Spinal cord (tissue), 10 donors: Measurements from ENCODE around the gene BCLAF3. TPM values are rescaled to one million over a fixed set of nuclear protein-coding genes. Genes with fewer than 3 reads are reported as not detected.
A peak's percentile ranks its signal among the peaks of the same experiment; 100 is the strongest.

Experiments used
- DNase-seq, 6 donors: peaks; one replicate each; pipeline versions ENCODE4 v3.0.0 to v3.0.0-alpha.2; 2013 to 2015; ENCODE audit warnings: low spot score in 6 of 6, low read depth in 4 of 6
- H3K27ac ChIP-seq: one replicate; pipeline ENCODE4 v1.5.1; 2013; ENCODE audit warnings: low read depth, low read length, control low read depth
- H3K27me3 ChIP-seq: one replicate; pipeline ENCODE4 v1.6.1; 2013; ENCODE audit warnings: low read length; ENCODE audit not compliant: control insufficient read depth, insufficient read depth
- H3K36me3 ChIP-seq: one replicate; pipeline ENCODE4 v1.6.1; 2013; ENCODE audit warnings: low read length; ENCODE audit not compliant: control insufficient read depth, insufficient read depth
- H3K4me1 ChIP-seq: one replicate; pipeline ENCODE4 v1.6.1; 2013; ENCODE audit warnings: low read length; ENCODE audit not compliant: control insufficient read depth, insufficient read depth
- H3K4me3 ChIP-seq: one replicate; pipeline ENCODE4 v1.5.1; 2013; ENCODE audit warnings: low read depth, low read length, control low read depth
- H3K9me3 ChIP-seq: one replicate; pipeline ENCODE4 v1.6.1; 2013; ENCODE audit warnings: low read length; ENCODE audit not compliant: control insufficient read depth, insufficient read depth
- WGBS: methylation state at CpG from one replicate; pipeline ENCODE4 v1.1.5; 2013; ENCODE audit warnings: missing lambda C conversion rate; ENCODE audit not compliant: insufficient coverage; 5-methylcytosine and 5-hydroxymethylcytosine counted together
- long read RNA-seq, 4 donors: transcript quantifications; one replicate each; lab custom pipeline, GENCODE V29; 2026
- polyA plus RNA-seq, 2 donors: library from polyadenylated mRNA; unstranded; fragments of 120-200 nt; gene quantifications; one replicate each; pipeline ENCODE4 v1.2.1, GENCODE V29; 2013; ENCODE audit not compliant: insufficient read length in 2 of 2
- total RNA-seq, 2 donors: library from RNA; depleted of rRNA in 1 of 2; stranded (reverse); fragments of 120-200 nt in 1 of 2; fragments of >200 nt in 1 of 2; gene quantifications; one replicate each; pipeline versions ENCODE4 v1.2.3 to v1.2.4, GENCODE V29; 2013 to 2014
- donor health status: healthy.

The BCLAF3 gene
- 10 to 100 TPM; 13.2 to 22.4 TPM for total RNA-seq
- 10 to 100 TPM; 14.3 to 17.1 TPM for polyA plus RNA-seq
- long read RNA-seq, donor 1, result 0 reads
- long read RNA-seq, donor 2, result 0 reads
- long read RNA-seq, donor 3, result 0 reads
- long read RNA-seq, donor 4, result 0 reads

GRCh38 chrX:19990556-19991349, at the start of gene BCLAF3:
Gene BCLAF3, minus strand, starts transcription at chrX:19991061. Its CDS starts 20,797 bp downstream, at chrX:19970264.
- Histone ChIP-seq H3K9me3 (no peaks in the 10 kb centered on the region), H3K27ac (peak within 1 kb of the TSS; percentile 64), H3K4me3 (peak within 1 kb of the TSS; percentile 52), H3K4me1 (no peaks in the 10 kb centered on the region), H3K36me3 (no peaks in the 10 kb centered on the region), H3K27me3 (peaks cover 5% of the 10 kb centered on the region)
- peak; percentile 38 to 95 (median 76) for DNase-seq
- WGBS, result 15% methylated on average over 81 of the region's 103 CpGs

- Histone ChIP-seq H3K9me3 (no peaks in the 10 kb centered on the region), H3K4me3 (no peak overlapping the region), H3K36me3 (no peaks in the 10 kb centered on the region), H3K27me3 (peaks cover 18% of the 10 kb centered on the region), H3K27ac (no peak overlapping the region), H3K4me1 (no peaks in the 10 kb centered on the region)
- no peak for DNase-seq
- 100% methylated on average over 2 of the region's 3 CpGs for WGBS
Observed at GRCh38 chrX:20038966-20039365, 48.1 kb upstream of the BCLAF3 start.

- H3K4me3 ChIP-seq, result no peak overlapping the region
- DNase-seq, result no peak
- peaks cover 18% of the 10 kb centered on the region for H3K27me3 ChIP-seq
- H3K36me3 ChIP-seq, result no peaks in the 10 kb centered on the region
- H3K27ac ChIP-seq, result no peak overlapping the region
- 81% methylated on average over 3 of the region's 6 CpGs for WGBS
- no peaks in the 10 kb centered on the region for H3K9me3 ChIP-seq
- H3K4me1 ChIP-seq, result no peaks in the 10 kb centered on the region
Observed at GRCh38 chrX:20037186-20037585, 46.3 kb upstream of the BCLAF3 start.

- WGBS, result no CpG with 5 or more reads among the region's 2 CpGs
- Histone ChIP-seq H3K4me3 (no peak overlapping the region), H3K36me3 (no peaks in the 10 kb centered on the region), H3K27ac (no peak overlapping the region), H3K27me3 (peaks cover 28% of the 10 kb centered on the region), H3K9me3 (no peaks in the 10 kb centered on the region), H3K4me1 (no peaks in the 10 kb centered on the region)
- no peak for DNase-seq
Observed at GRCh38 chrX:20032201-20032600, 41.3 kb upstream of the BCLAF3 start.

- Histone ChIP-seq H3K36me3 (no peaks in the 10 kb centered on the region), H3K4me1 (no peaks in the 10 kb centered on the region), H3K27me3 (peaks cover 29% of the 10 kb centered on the region), H3K4me3 (no peak overlapping the region), H3K27ac (no peak overlapping the region), H3K9me3 (no peaks in the 10 kb centered on the region)
- WGBS, result 85% methylated on average over 2 of the region's 2 CpGs
- DNase-seq, result no peak
Observed at GRCh38 chrX:20029728-20030127, 38.9 kb upstream of the BCLAF3 start.

GRCh38 chrX:20028588-20028987, 37.7 kb upstream of the BCLAF3 start:
- H3K4me3 ChIP-seq, result no peak overlapping the region
- H3K9me3 ChIP-seq, result no peaks in the 10 kb centered on the region
- no peak overlapping the region for H3K27ac ChIP-seq
- WGBS, result 69% methylated on average over 3 of the region's 8 CpGs
- DNase-seq, result no peak
- peaks cover 33% of the 10 kb centered on the region for H3K27me3 ChIP-seq
- H3K36me3 ChIP-seq, result no peaks in the 10 kb centered on the region
- no peaks in the 10 kb centered on the region for H3K4me1 ChIP-seq

- H3K4me1 ChIP-seq, result no peaks in the 10 kb centered on the region
Observed at GRCh38 chrX:20026278-20026677, 35.4 kb upstream of the BCLAF3 start.

GRCh38 chrX:20019672-20020365, 29.0 kb upstream of the BCLAF3 start:
- no peaks in the 10 kb centered on the region for H3K36me3 ChIP-seq
- peaks cover 28% of the 10 kb centered on the region for H3K27me3 ChIP-seq
- 73% methylated on average over 6 of the region's 6 CpGs for WGBS

More at GRCh38 chrX:20026278-20026677, 35.4 kb upstream of the BCLAF3 start:
- DNase-seq, result no peak
- WGBS, result 63% methylated on average over 1 of the region's 2 CpGs
- no peaks in the 10 kb centered on the region for H3K9me3 ChIP-seq
- H3K27ac ChIP-seq, result no peak overlapping the region
- H3K36me3 ChIP-seq, result no peaks in the 10 kb centered on the region
- H3K27me3 ChIP-seq, result peaks cover 29% of the 10 kb centered on the region
- H3K4me3 ChIP-seq, result no peak overlapping the region

GRCh38 chrX:20016616-20016945, 25.7 kb upstream of the BCLAF3 start:
- Histone ChIP-seq H3K36me3 (no peaks in the 10 kb centered on the region), H3K4me3 (no peak overlapping the region), H3K27ac (no peak overlapping the region), H3K27me3 (peaks cover 20% of the 10 kb centered on the region), H3K4me1 (no peaks in the 10 kb centered on the region), H3K9me3 (no peaks in the 10 kb centered on the region)
- WGBS, result no CpG with 5 or more reads among the region's 2 CpGs
- DNase-seq, result no peak

More at GRCh38 chrX:20019672-20020365, 29.0 kb upstream of the BCLAF3 start:
- H3K4me3 ChIP-seq, result no peak overlapping the region
- DNase-seq, result no peak
- H3K27ac ChIP-seq, result no peak overlapping the region
- no peaks in the 10 kb centered on the region for H3K4me1 ChIP-seq
- H3K9me3 ChIP-seq, result no peaks in the 10 kb centered on the region
